GM19452 (cell line): ENCODE results near the gene LTBP2.
"Not testable (repeated sequence)": the region's sequence is repeated elsewhere in the genome, so short reads cannot be mapped to it uniquely, and the experiment has no call there.

Source experiments
- ATAC-seq: cut with Tn5 transposase; IDR thresholded peaks from one replicate; pipeline ENCODE4 v1.9.1; 2021; ENCODE audit not compliant: unreplicated experiment

LTBP2 gene

DNA sequence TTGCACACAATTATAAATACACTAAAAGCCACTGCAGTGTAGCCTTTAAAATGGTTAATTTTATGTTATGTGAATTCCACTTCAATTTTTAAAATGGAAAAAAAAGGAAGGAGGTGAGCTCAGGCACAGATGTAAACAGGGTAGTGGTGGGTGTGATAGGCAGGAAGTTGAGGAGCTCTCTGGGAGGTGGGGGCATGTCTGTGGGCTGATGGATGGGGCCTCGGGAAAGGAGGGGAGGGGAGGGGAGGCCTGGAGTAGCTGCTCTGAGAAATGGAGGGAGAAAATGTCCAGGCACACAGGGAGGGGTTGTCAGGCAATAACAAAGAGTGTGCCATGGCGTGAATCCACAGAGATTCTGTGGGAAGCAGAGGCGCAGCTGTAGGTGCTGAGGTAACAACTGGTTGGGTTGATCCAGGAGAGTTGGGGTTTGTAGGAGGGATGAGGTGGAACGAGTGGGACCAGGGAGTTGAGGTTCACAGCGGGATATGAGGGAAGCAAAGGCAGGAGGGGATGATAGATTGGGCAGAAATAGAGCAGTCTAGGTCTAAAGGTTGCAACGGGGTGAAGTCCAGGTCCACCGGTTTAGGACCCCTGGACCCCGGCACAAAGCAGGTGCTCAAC, 57.2 kb downstream of the LTBP2 start:
- no peak for ATAC-seq

DNA sequence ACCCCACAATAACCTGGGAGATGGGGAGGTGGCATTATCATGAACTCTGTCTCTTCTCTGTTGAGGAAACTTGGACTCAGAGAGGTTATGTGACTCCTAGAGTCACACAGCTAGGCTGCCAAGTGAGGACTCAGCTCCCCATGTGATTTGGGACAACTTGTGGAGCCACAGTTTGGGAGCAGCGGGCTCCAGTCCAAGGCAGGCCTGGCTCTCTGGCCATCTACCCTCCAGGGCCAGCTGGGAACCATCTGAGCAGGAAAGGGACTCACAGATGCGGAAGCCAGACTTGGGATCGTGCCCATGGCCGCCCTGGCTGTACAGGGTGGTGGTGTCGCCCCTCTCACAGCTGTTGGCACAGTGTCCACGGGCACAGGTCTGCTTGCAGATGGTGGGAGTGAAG, 59.4 kb downstream of the LTBP2 start:
- ATAC-seq = no peak

GRCh38 chr14:74551431-74552371, 60.3 kb downstream of the LTBP2 start:
- ATAC-seq = no peak

- ATAC-seq = no peak
These were observed 61.0 kb downstream of the LTBP2 start for GRCh38 chr14:74551001-74551400.

DNA sequence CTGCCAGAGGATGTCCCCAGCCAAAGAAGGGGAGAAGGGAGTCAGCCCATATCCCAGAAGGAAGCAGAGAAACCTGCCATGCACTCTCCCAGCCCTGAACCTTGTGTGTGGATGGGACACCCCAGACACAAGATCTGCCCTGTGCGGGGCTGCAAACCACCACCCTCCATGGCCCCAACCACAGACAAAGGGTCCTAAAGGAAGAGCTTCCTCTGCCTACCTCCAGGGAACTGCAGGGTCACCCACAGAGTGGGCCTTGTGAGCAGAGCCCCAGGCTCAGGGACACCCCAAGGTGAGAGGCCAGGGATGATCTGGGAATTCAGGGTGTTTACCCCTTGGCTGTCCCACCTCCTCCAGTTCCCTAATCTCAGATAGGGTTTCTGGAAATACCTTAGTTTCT, 62.0 kb downstream of the LTBP2 start:
- no peak for ATAC-seq

- ATAC-seq = no peak
These were observed 62.4 kb downstream of the LTBP2 start for GRCh38 chr14:74549588-74549987.

- ATAC-seq = no peak
These were observed 63.2 kb downstream of the LTBP2 start for GRCh38 chr14:74548881-74549280.

DNA sequence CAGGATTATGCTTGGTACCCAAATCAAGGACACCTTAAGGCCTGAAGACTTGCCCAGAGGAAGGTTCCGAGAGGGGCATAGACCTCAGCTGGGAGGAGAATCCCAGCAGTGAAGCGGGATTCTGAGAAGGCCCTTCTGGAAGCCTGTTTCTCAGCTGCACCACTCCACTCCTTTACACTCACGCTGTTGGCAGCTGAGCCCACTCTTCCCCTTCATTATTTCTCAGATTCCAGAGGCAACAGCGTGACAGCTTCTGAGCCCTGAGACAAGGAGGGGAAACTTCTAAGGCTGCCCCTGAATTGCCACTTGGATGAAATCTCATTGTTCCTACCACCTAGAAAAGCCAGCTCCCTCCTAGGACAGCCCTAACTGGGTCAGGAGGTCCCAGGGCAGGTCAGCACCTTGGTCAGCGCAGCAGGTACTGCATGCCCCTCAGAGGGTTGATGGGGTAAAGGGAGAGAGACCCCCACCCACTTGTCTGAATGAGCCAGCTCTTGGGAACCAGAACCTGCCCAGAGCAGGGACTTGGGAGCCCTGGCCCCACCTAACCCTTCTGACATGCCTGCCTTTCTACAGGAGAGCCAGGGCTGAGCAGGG, 64.6 kb downstream of the LTBP2 start:
- ATAC-seq = no peak

DNA sequence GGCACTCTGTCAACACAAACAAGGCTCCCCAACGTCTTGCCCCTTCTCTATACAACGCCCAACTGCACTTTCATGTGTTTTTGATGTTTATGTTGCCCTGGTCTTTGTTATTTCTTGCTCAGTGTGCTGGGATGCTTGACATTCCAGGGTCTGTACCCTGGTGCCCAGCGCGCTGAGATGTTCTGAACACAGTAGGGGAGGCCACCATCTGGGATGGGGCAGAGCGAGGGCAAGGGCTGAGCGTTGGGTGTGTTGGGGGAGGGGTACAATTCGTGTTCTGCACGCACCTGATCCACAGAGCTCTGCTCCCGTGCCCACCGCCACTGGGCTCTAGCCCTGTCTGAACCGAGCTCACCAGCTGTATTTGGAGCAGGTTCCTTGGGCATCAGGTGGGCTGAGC, 65.6 kb downstream of the LTBP2 start:
- ATAC-seq = no peak

- ATAC-seq = no peak
These were observed 66.7 kb downstream of the LTBP2 start for GRCh38 chr14:74545386-74545785.

DNA sequence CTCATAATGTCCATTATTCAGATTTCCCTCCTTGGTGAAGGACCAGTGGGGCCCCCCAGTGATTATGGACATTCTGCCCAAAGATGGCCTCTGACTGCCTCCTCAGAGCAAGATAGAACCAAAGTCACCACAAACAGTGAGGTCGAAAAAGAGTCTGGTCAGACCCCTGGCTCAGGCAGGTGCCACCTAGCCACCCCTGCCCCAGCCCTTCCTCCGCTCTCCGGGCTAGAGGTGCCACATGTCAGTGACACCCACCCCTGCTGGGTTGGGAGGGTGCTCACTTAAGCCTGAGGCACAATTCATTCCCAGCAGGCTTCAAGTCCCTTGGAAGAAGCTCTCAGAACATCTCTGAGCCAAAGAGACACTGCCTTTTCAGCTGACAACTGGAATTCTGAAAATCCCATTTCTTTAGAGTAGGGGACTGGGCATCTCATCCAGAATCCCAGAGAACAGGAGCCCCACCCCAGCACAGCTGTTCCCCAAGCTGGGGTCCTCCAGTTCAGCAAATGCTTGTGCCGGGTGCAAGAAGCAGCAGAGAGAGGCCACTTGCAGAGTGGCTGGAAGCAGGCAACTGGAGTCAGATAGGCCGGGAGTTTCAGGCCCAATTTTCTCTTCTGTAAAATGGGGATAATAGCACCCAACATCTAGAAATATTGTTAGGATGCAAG, 68.1 kb downstream of the LTBP2 start:
- ATAC-seq = no peak

- ATAC-seq = no peak
These were observed 69.9 kb downstream of the LTBP2 start for GRCh38 chr14:74542056-74542685.

GRCh38 chr14:74541225-74541624, 70.8 kb downstream of the LTBP2 start:
- no peak for ATAC-seq

DNA sequence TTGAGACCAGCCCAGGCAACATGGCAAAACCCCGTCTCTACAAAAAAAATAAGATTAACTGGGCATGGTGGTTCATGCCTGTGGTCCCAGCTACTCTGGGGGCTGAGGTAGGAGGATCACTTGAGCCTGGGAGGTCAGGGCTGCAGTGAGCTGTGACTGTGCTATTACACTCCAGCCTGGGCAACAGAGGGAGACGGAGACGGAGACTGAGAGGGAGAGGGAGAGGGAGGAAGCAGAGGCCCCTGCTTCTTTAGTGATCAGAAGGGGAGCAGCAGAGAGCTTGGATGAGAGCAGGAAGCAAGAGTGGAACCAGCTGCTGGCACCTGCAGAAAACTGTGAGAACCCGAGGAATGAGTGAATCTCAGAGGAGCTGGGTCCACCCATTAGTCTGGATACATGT, 72.5 kb downstream of the LTBP2 start:
- ATAC-seq = no peak

GRCh38 chr14:74538411-74539391, 73.3 kb downstream of the LTBP2 start:
- no peak for ATAC-seq

DNA sequence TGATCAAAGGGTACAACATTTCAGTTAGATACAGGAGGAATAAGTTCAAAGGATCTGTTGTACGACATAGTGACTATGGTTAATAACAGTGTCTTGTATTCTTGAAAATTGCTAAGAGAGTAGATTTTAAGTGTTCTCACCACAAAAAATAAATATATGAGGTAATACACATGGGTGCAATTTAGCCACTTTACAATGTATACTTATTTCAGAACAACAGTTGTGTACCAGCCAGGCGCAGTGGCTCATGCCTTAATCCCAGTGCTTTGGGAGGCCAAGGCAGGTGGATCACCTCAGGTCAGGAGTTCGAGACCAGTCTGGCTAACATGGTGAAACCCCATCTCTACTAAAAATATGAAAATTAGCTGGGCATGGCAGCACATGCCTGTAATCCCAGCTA, 75.7 kb downstream of the LTBP2 start:
- ATAC-seq = not testable (repeated sequence)

DNA sequence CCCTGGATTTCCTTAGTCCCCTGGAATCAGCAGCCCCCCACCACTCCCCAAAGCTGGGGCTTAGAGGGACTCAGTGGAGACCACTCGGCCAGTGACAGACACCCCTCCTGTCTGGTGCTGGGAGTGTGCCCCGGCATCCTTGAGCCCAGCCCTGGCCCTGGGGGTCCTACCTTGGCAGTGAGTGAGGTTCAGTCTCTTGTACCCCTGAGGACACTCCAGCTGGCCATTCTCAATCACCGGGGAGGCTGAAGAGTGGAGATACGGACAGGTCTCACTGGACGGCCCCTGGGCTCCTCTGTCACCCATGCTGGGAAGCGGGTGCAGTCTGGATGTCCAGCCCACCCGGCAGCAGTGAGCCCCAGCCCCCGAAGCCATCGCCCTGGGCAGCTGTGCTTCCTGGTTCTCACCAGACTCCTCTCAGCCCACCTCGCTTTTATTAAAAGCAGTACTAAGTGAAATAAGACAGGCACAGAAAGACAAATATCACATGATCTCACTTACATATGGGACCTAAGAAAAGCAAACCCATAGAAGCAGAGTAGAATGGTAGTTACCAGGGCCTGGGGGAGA, 76.2 kb downstream of the LTBP2 start:
- ATAC-seq = no peak

DNA sequence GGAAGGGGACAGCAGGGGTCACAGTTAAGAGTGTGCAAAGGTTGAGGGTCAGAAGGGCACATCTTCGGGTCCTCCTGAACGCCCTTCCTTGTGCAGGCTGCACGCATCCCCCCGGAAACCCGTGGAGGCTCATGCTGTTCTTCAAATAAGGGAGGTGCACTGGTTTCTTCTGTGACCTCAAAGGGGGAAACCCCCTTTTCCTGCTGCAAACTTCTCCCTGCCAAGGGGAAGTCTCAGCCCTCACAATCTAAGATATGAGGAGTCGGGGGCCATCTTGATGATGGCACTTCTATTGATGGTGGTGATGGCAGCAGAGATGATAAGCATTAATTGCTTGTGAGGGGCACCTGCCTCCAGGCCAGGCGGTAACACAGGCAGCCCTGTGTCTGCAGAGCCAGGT, 78.5 kb downstream of the LTBP2 start:
- ATAC-seq = no peak

GRCh38 chr14:74532246-74532645, 79.8 kb downstream of the LTBP2 start:
- ATAC-seq = no peak

- no peak for ATAC-seq
These were observed 80.6 kb downstream of the LTBP2 start for GRCh38 chr14:74531467-74531866.
